Measurements from ENCODE around the gene FOSL1. TPM values are rescaled to one million over a fixed set of nuclear protein-coding genes. Genes with fewer than 3 reads are reported as not detected.
"Not testable (repeated sequence)": the region's sequence is repeated elsewhere in the genome, so short reads cannot be mapped to it uniquely, and the experiment has no call there.

Gene FOSL1
- total RNA-seq, 1 donor from 2014 or later, result 44.2 TPM

GRCh38 chr11:65849366-65849765 is 50.8 kb downstream of the FOSL1 start:
- no peak for TF ChIP-seq CTCF (IDR thresholded peaks at IDR 0.05; ENCODE audit: insufficient read depth, low read length, poor library complexity, severe bottlenecking)
- H3K36me3 ChIP-seq (ENCODE audit: control insufficient read depth, insufficient read depth, low read length), result peaks cover 3% of the 10 kb centered on the region
- no peak for DNase-seq (ENCODE audit: low read depth)
- H3K4me3 ChIP-seq (ENCODE audit: low read depth, low read length), result no peak overlapping the region
- no peaks in the 10 kb centered on the region for H3K27me3 ChIP-seq (ENCODE audit: control insufficient read depth, insufficient read depth, low read length)

GRCh38 chr11:65848693-65849092 is 51.5 kb downstream of the FOSL1 start:
- not testable (repeated sequence) for H3K36me3 ChIP-seq (ENCODE audit: control insufficient read depth, insufficient read depth, low read length); DNase-seq (ENCODE audit: low read depth); H3K27me3 ChIP-seq (ENCODE audit: control insufficient read depth, insufficient read depth, low read length); H3K4me3 ChIP-seq (ENCODE audit: low read depth, low read length)

GRCh38 chr11:65847746-65848145 is 52.4 kb downstream of the FOSL1 start:
- DNase-seq (ENCODE audit: low read depth), result no peak
- no peaks in the 10 kb centered on the region for H3K27me3 ChIP-seq (ENCODE audit: control insufficient read depth, insufficient read depth, low read length)
- H3K36me3 ChIP-seq (ENCODE audit: control insufficient read depth, insufficient read depth, low read length), result no peaks in the 10 kb centered on the region
- H3K4me3 ChIP-seq (ENCODE audit: low read depth, low read length), result no peak overlapping the region
- TF ChIP-seq CTCF (IDR thresholded peaks at IDR 0.05; ENCODE audit: insufficient read depth, low read length, poor library complexity, severe bottlenecking), result no peak

GRCh38 chr11:65844231-65844872 is 55.8 kb downstream of the FOSL1 start:
- Histone ChIP-seq H3K4me3 (ENCODE audit: low read depth, low read length) (no peak overlapping the region), H3K36me3 (ENCODE audit: control insufficient read depth, insufficient read depth, low read length) (no peaks in the 10 kb centered on the region), H3K27me3 (ENCODE audit: control insufficient read depth, insufficient read depth, low read length) (no peaks in the 10 kb centered on the region)
- DNase-seq (ENCODE audit: low read depth), result no peak
- no peak for TF ChIP-seq CTCF (IDR thresholded peaks at IDR 0.05; ENCODE audit: insufficient read depth, low read length, poor library complexity, severe bottlenecking)

GRCh38 chr11:65843811-65844210 is 56.4 kb downstream of the FOSL1 start:
- no peak overlapping the region for H3K4me3 ChIP-seq (ENCODE audit: low read depth, low read length)
- H3K36me3 ChIP-seq (ENCODE audit: control insufficient read depth, insufficient read depth, low read length), result no peaks in the 10 kb centered on the region
- H3K27me3 ChIP-seq (ENCODE audit: control insufficient read depth, insufficient read depth, low read length), result no peaks in the 10 kb centered on the region
- TF ChIP-seq CTCF (IDR thresholded peaks at IDR 0.05; ENCODE audit: insufficient read depth, low read length, poor library complexity, severe bottlenecking), result no peak
- no peak for DNase-seq (ENCODE audit: low read depth)

- no peak overlapping the region for H3K4me3 ChIP-seq (ENCODE audit: low read depth, low read length)
- TF ChIP-seq CTCF (IDR thresholded peaks at IDR 0.05; ENCODE audit: insufficient read depth, low read length, poor library complexity, severe bottlenecking), result no peak
- no peaks in the 10 kb centered on the region for H3K27me3 ChIP-seq (ENCODE audit: control insufficient read depth, insufficient read depth, low read length)
- no peak for DNase-seq (ENCODE audit: low read depth)
- H3K36me3 ChIP-seq (ENCODE audit: control insufficient read depth, insufficient read depth, low read length), result no peaks in the 10 kb centered on the region
These were observed 58.0 kb downstream of the FOSL1 start for GRCh38 chr11:65842144-65842543.

Other genes with a start within 250 kb of the FOSL1 start
- gene RELA, start 237.5 kb downstream of the FOSL1 start, total RNA-seq, result 64.3 and 103 TPM in 2 replicates
- 65.5 and 73.3 TPM in 2 replicates for gene KAT5, start 188.1 kb downstream of the FOSL1 start, total RNA-seq
- 43.1 and 50.1 TPM in 2 replicates for gene RNASEH2C, start 179.6 kb downstream of the FOSL1 start, total RNA-seq
- 21.5 and 21.7 TPM in 2 replicates for gene AP5B1, start 119.4 kb downstream of the FOSL1 start, total RNA-seq
- gene OVOL1, start 113.3 kb downstream of the FOSL1 start, total RNA-seq, result 15.8 and 17.8 TPM in 2 replicates
- 1.4 and 1.9 TPM in 2 replicates for gene SNX32, start 66.4 kb downstream of the FOSL1 start, total RNA-seq
- gene CFL1, start 42.2 kb downstream of the FOSL1 start, total RNA-seq, result 1,640 and 1,825 TPM in 2 replicates
- gene MUS81, start 40.0 kb downstream of the FOSL1 start, total RNA-seq, result 63.6 and 77.5 TPM in 2 replicates
- 54.1 and 62.0 TPM in 2 replicates for gene EFEMP2, start 27.6 kb downstream of the FOSL1 start, total RNA-seq
- gene CTSW, start 20.6 kb downstream of the FOSL1 start, total RNA-seq, result not detected in 2 replicates
- gene FIBP, start 11.9 kb downstream of the FOSL1 start, total RNA-seq, result 142 and 144 TPM in 2 replicates
- 48.9 and 58.9 TPM in 2 replicates for gene CCDC85B, start 9.7 kb downstream of the FOSL1 start, total RNA-seq
- 19.7 and 19.9 TPM in 2 replicates for gene C11orf68, start 18.7 kb upstream of the FOSL1 start, total RNA-seq
- gene DRAP1, start 19.0 kb upstream of the FOSL1 start, total RNA-seq, result 106 and 141 TPM in 2 replicates
- not detected in 2 replicates for gene TSGA10IP, start 45.1 kb upstream of the FOSL1 start, total RNA-seq
- 32.6 and 37.2 TPM in 2 replicates for gene SART1, start 61.3 kb upstream of the FOSL1 start, total RNA-seq
- 33.4 and 59.0 TPM in 2 replicates for gene EIF1AD, start 101.8 kb upstream of the FOSL1 start, total RNA-seq
- gene BANF1, start 102.1 kb upstream of the FOSL1 start, total RNA-seq, result 73.8 and 87.3 TPM in 2 replicates
- gene CST6, start 111.6 kb upstream of the FOSL1 start, total RNA-seq, result 59.8 and 61.3 TPM in 2 replicates
- 0.29 TPM in 1 of 2 replicates, not detected in the other for gene CATSPER1, start 126.1 kb upstream of the FOSL1 start, total RNA-seq
- gene GAL3ST3, start 148.8 kb upstream of the FOSL1 start, total RNA-seq, result 0.96 and 4.4 TPM in 2 replicates
- 181 and 211 TPM in 2 replicates for gene SF3B2, start 152.0 kb upstream of the FOSL1 start, total RNA-seq
- 29.4 and 35.4 TPM in 2 replicates for gene PACS1, start 169.9 kb upstream of the FOSL1 start, total RNA-seq